ENCODE results near the gene DNAJC5.

DNA sequence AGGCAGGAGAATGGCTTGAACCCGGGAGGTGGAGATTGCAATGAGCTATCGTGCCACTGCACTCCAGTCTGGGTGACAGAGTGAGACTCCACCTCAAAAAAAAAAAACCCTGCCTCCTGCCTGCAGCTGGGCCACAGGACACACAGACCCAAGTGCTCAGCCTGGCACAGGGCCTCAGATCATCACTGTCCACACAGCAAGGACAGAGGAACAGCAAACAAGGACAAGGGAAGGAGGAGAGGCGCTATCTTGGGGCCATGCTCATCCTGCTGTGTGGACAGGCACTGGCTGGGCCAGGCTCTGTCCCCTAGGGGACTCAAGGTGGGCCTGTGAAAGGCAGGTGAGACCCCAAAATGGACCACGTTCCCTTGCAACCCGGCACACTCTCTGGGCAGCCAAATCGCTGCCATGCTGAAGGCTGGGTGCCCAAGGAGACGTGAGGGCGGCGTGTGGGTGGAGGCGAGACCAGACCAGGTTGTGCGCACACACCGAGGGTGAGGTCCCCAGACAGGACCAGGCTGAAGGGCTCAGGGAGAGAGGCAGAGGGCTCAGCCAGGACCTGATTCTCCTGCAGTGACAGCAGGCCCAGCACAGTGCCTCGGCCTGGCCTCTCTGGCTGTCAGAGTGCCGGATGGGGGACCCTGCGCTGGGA lies 52.2 kb downstream of the DNAJC5 start:
- TF ChIP-seq, protein P1, sequence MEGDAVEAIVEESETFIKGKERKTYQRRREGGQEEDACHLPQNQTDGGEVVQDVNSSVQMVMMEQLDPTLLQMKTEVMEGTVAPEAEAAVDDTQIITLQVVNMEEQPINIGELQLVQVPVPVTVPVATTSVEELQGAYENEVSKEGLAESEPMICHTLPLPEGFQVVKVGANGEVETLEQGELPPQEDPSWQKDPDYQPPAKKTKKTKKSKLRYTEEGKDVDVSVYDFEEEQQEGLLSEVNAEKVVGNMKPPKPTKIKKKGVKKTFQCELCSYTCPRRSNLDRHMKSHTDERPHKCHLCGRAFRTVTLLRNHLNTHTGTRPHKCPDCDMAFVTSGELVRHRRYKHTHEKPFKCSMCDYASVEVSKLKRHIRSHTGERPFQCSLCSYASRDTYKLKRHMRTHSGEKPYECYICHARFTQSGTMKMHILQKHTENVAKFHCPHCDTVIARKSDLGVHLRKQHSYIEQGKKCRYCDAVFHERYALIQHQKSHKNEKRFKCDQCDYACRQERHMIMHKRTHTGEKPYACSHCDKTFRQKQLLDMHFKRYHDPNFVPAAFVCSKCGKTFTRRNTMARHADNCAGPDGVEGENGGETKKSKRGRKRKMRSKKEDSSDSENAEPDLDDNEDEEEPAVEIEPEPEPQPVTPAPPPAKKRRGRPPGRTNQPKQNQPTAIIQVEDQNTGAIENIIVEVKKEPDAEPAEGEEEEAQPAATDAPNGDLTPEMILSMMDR (IDR thresholded peaks at IDR 0.05), result no peak
- TF ChIP-seq POLR2A (IDR thresholded peaks at IDR 0.05), result no peak
